CD4-positive, CD25-positive, alpha-beta regulatory T cell (primary cell): ENCODE measurements around the gene HLF. TPM values are rescaled to one million over a fixed set of nuclear protein-coding genes. Genes with fewer than 3 reads are reported as not detected.

Experiments used
- ATAC-seq, 2 donors: fragments of 150-1000 bp; cut with Tn5 transposase; one replicate each; pipeline ENCODE4 v1.10.0; 2021; ENCODE audit warnings: low read depth in 2 of 2, moderate number of reproducible peaks in 2 of 2, moderate library complexity in 1 of 2
- DNase-seq, 3 donors: peaks; one replicate each; pipeline versions ENCODE4 v3.0.0 to v3.0.0-alpha.2; 2012 to 2022; ENCODE audit warnings: mixed read lengths in 1 of 3
- H3K27ac ChIP-seq: one replicate; pipeline ENCODE4 v1.7.0; 2013; ENCODE audit warnings: mild to moderate bottlenecking, low read length; ENCODE audit not compliant: insufficient read depth, poor library complexity, severe bottlenecking
- H3K27me3 ChIP-seq: one replicate; pipeline ENCODE4 v1.7.0; 2013; ENCODE audit warnings: low read length; ENCODE audit not compliant: control insufficient read depth, insufficient read depth
- H3K36me3 ChIP-seq: one replicate; pipeline ENCODE4 v1.7.0; 2013; ENCODE audit warnings: mild to moderate bottlenecking, low read length, moderate library complexity; ENCODE audit not compliant: control insufficient read depth, insufficient read depth
- H3K4me1 ChIP-seq: 2 replicates; pipeline ENCODE4 v1.7.0; 2013; ENCODE audit warnings: mild to moderate bottlenecking, low read length; ENCODE audit not compliant: insufficient read depth, control insufficient read depth, poor library complexity, severe bottlenecking
- H3K4me3 ChIP-seq: one replicate; pipeline ENCODE4 v1.7.0; 2013; ENCODE audit warnings: low read depth, mild to moderate bottlenecking, low read length, moderate library complexity
- H3K9me3 ChIP-seq, 2 experiments: 1 replicate in 1 of 2; 2 replicates in 1 of 2; pipeline ENCODE4 v1.7.0; 2013; ENCODE audit warnings: low read length in 2 of 2, mild to moderate bottlenecking in 1 of 2, moderate library complexity in 1 of 2; ENCODE audit not compliant: control insufficient read depth in 2 of 2
- H3K27ac Mint-ChIP-seq, 3 donors: one replicate each; pipeline ENCODE4 v1.8.0; 2020 to 2022; ENCODE audit warnings: mild to moderate bottlenecking in 3 of 3, mixed read lengths in 3 of 3, moderate library complexity in 2 of 3
- H3K27me3 Mint-ChIP-seq: one replicate; pipeline ENCODE4 v1.8.0; 2022; ENCODE audit warnings: mild to moderate bottlenecking, mixed read lengths
- H3K36me3 Mint-ChIP-seq: one replicate; pipeline ENCODE4 v1.8.0; 2020; ENCODE audit warnings: mixed read lengths
- H3K4me1 Mint-ChIP-seq, 4 donors: one replicate each; pipeline ENCODE4 v1.8.0; 2020 to 2022; ENCODE audit warnings: mixed read lengths in 4 of 4, mild to moderate bottlenecking in 1 of 4
- H3K4me3 Mint-ChIP-seq, 4 donors: one replicate each; pipeline ENCODE4 v1.8.0; 2020 to 2022; ENCODE audit warnings: mild to moderate bottlenecking in 4 of 4, mixed read lengths in 4 of 4, moderate library complexity in 3 of 4
- H3K9me3 Mint-ChIP-seq, 7 donors: one replicate each; pipeline ENCODE4 v1.8.0; 2020 to 2022; ENCODE audit warnings: mixed read lengths in 7 of 7, mild to moderate bottlenecking in 3 of 7, moderate library complexity in 2 of 7
- polyA plus RNA-seq, 4 donors: library from polyadenylated mRNA; unstranded; fragments of 300-500 nt; fragmentation: Illumina TruSeq; gene quantifications; one replicate each; pipeline ENCODE4 v1.2.3, GENCODE V29; 2021
- total RNA-seq: library from RNA; stranded (reverse); gene quantifications from one replicate; pipeline ENCODE4 v1.2.3, GENCODE V29; 2022

The HLF gene
- total and polyA plus RNA-seq, 5 donors from 2014 or later = 0.28 to 2.1 (median 0.66) TPM

DNA sequence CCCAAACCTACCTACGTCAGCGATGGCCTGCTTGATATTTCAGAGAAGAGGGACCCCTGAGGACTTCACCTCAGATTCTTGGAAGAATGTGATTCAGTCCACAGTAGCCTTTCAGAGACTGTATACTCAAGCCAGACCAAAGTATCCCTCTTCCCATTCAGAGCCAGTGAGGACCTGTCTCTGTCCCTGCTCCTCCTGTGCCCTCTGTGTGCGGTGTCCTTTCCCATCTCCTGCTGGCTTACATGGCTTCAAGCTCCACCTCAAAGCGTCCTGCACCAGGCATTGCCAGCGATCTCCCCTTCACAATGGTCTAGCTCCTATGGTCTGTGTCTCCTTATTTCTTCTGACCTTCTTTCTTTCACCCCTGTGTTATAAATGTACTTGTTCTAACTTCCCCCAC, 39.5 kb upstream of the HLF start:
- H3K4me3 Mint-ChIP-seq = no peak overlapping the region
- ATAC-seq = no peak
- H3K36me3 Mint-ChIP-seq = no peaks in the 10 kb centered on the region
- no peaks in the 10 kb centered on the region for H3K36me3 ChIP-seq
- H3K9me3 ChIP-seq = no peaks in the 10 kb centered on the region
- peaks cover 5% of the 10 kb centered on the region for H3K27me3 ChIP-seq
- H3K27ac ChIP-seq = no peak overlapping the region
- no peak overlapping the region for H3K27ac Mint-ChIP-seq
- DNase-seq = no peak
- no peaks in the 10 kb centered on the region for H3K9me3 Mint-ChIP-seq
- H3K4me1 Mint-ChIP-seq = peaks cover 0 to 2% (median 0%) of the 10 kb centered on the region in 4 donors
- H3K4me1 ChIP-seq = no peaks in the 10 kb centered on the region
- no peak overlapping the region for H3K4me3 ChIP-seq
- peaks cover 2% of the 10 kb centered on the region for H3K27me3 Mint-ChIP-seq

DNA sequence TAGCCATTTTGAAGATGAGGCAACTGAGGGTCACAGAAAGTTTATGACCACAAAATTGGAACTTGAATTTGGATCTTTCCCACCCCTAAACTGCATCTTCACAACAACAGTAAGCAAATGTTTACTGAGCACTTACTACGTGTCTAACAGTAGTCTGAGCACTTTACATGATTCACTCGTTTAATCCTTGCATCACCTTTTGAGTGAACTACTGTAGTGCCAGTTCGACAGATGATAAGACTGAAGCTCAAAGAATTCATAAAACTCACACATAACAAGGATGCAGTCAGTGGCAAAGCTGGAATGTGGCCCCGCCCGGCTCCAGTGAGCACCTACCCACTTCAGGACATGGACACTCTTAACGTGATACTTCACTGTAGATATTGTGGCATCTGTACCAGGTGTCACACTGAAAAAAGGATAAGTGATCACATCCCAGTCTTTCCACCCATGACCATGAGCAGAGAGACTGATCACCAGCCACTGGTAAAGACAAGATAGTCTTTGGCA, 36.0 kb upstream of the HLF start:
- H3K27me3 ChIP-seq = peaks cover 3% of the 10 kb centered on the region
- no peak overlapping the region for H3K27ac ChIP-seq
- Mint-ChIP-seq H3K27me3 (peaks cover 5% of the 10 kb centered on the region), H3K9me3 (peaks cover 0 to 2% (median 0%) of the 10 kb centered on the region in 7 donors), H3K4me3 (no peak overlapping the region), H3K36me3 (no peaks in the 10 kb centered on the region), H3K27ac (no peak overlapping the region), H3K4me1 (peaks cover 0 to 2% (median 0%) of the 10 kb centered on the region in 4 donors)
- DNase-seq = no peak
- H3K4me1 ChIP-seq = no peaks in the 10 kb centered on the region
- no peak overlapping the region for H3K4me3 ChIP-seq
- no peaks in the 10 kb centered on the region for H3K36me3 ChIP-seq
- ATAC-seq = no peak
- H3K9me3 ChIP-seq = no peaks in the 10 kb centered on the region

DNA sequence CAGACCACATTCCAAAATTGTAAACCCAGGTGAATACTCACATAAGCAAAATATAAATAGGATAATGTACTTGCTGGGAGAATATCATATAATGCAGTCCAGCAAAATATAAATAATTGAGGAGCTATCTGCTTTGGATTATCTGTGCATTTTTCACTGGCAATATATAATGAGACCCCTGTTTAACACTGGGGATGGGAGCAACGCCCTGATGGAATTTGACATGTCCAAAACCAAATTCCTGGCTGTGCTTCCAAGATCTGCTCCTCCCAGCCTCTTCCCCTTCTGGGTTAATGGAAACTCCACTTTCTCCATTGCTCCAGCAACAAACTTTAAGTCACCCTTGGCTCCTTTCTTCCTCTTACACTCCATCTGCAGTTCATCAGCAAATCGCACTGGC, 35.5 kb upstream of the HLF start:
- H3K27ac ChIP-seq = no peak overlapping the region
- peaks cover 0 to 2% (median under 1%) of the 10 kb centered on the region in 4 donors for H3K4me1 Mint-ChIP-seq
- H3K4me3 ChIP-seq = no peak overlapping the region
- H3K4me3 Mint-ChIP-seq = no peak overlapping the region
- DNase-seq (no peak), ATAC-seq (no peak)
- H3K36me3 ChIP-seq = no peaks in the 10 kb centered on the region
- no peaks in the 10 kb centered on the region for H3K4me1 ChIP-seq
- no peaks in the 10 kb centered on the region for H3K36me3 Mint-ChIP-seq
- H3K27me3 ChIP-seq = peaks cover 3% of the 10 kb centered on the region
- peaks cover 0 to 2% (median 0%) of the 10 kb centered on the region in 7 donors for H3K9me3 Mint-ChIP-seq
- no peak overlapping the region for H3K27ac Mint-ChIP-seq
- H3K9me3 ChIP-seq = no peaks in the 10 kb centered on the region
- peaks cover 5% of the 10 kb centered on the region for H3K27me3 Mint-ChIP-seq

DNA sequence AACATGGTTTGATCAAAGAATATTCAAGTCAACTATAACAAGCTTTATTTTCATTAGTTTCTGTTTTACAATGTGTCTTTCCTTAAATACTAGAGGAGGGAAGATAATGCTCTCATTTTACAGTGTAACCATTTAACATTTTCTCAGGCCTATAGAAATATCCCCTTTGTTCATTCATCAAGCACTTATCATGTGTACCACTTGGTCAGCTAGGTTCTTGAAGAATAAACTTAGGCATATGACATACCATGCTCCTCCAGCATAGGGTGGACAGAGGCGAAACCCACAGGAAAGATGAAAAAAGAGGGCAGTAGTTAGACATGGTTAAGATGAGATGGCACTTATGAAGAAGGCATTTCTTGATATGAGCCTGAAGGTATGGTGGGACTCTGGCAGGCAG, 34.0 kb upstream of the HLF start:
- H3K36me3 Mint-ChIP-seq = no peaks in the 10 kb centered on the region
- H3K27ac ChIP-seq = no peak overlapping the region
- no peak overlapping the region for H3K4me3 ChIP-seq
- peaks cover 0 to 2% (median 0%) of the 10 kb centered on the region in 7 donors for H3K9me3 Mint-ChIP-seq
- H3K4me3 Mint-ChIP-seq = no peak overlapping the region
- peaks cover 5% of the 10 kb centered on the region for H3K27me3 Mint-ChIP-seq
- ATAC-seq (no peak), DNase-seq (no peak)
- H3K27me3 ChIP-seq = no peaks in the 10 kb centered on the region
- H3K36me3 ChIP-seq = no peaks in the 10 kb centered on the region
- H3K4me1 Mint-ChIP-seq = peaks cover 0 to 4% (median 1%) of the 10 kb centered on the region in 4 donors
- no peaks in the 10 kb centered on the region for H3K9me3 ChIP-seq
- no peaks in the 10 kb centered on the region for H3K4me1 ChIP-seq
- peak overlapping the region in 1 of 3 donors; percentile 11 for H3K27ac Mint-ChIP-seq

DNA sequence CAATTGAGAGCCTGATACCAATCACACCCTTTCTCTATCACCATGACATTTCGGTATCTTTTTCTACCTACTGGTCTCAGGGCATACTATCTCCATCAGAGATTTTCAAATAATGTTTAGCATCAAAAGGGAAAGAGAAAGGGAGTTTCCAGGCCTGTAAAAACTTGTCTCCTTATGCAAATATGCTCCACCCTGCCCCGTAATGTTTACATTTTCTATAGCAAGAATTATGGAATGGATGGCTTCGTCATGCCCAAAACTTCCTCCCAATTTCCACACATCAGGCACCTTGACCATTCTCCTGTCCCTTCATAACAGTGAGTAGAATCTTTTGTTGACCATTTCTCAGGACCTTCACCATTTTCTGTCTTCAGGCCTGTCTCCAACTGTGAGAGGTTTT, 30.9 kb upstream of the HLF start:
- Mint-ChIP-seq H3K4me3 (no peak overlapping the region), H3K27ac (peak overlapping the region in 1 of 3 donors; percentile 5), H3K4me1 (peaks cover 12 to 19% (median 18%) of the 10 kb centered on the region in 4 donors), H3K36me3 (no peaks in the 10 kb centered on the region), H3K9me3 (peaks cover 0 to 2% (median 0%) of the 10 kb centered on the region in 7 donors), H3K27me3 (peaks cover 5% of the 10 kb centered on the region)
- ATAC-seq (no peak), DNase-seq (peak in 1 of 3 donors; percentile 3)
- H3K4me1 ChIP-seq = peaks cover 21% of the 10 kb centered on the region
- no peaks in the 10 kb centered on the region for H3K36me3 ChIP-seq
- no peak overlapping the region for H3K4me3 ChIP-seq
- H3K27me3 ChIP-seq = no peaks in the 10 kb centered on the region
- H3K9me3 ChIP-seq = no peaks in the 10 kb centered on the region
- no peak overlapping the region for H3K27ac ChIP-seq

DNA sequence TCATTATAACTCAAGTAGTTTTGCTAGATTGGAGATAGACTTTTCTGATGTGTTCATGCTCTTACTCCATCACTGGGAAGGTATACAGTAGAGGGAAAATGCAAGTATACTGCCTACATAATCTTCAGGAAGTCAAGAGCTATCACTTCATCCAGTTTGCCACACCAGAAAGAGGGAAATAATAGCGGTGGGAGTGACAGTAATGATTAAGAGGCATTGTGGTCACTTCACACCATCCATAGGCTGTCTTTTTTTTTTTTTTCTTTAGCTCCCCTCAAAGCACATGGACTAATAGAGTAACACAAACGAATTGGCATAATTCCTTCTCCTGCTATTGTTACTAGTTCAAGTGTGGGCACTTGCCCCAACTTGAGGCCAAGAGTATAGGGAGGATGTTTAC, 28.4 kb upstream of the HLF start:
- no peaks in the 10 kb centered on the region for H3K27me3 ChIP-seq
- no peak overlapping the region for H3K4me3 ChIP-seq
- H3K4me3 Mint-ChIP-seq = peak overlapping the region in 2 of 4 donors; percentile 3 to 17
- no peak for DNase-seq
- H3K4me1 Mint-ChIP-seq = peaks cover 12 to 20% (median 19%) of the 10 kb centered on the region in 4 donors
- peaks cover 24% of the 10 kb centered on the region for H3K4me1 ChIP-seq
- no peaks in the 10 kb centered on the region for H3K9me3 ChIP-seq
- H3K9me3 Mint-ChIP-seq = peaks cover 0 to 3% (median 0%) of the 10 kb centered on the region in 7 donors
- H3K27ac Mint-ChIP-seq = peak overlapping the region in 1 of 3 donors; percentile 76
- peaks cover 4% of the 10 kb centered on the region for H3K27me3 Mint-ChIP-seq
- H3K27ac ChIP-seq = peak overlapping the region; percentile 19
- ATAC-seq = no peak
- no peaks in the 10 kb centered on the region for H3K36me3 ChIP-seq
- no peaks in the 10 kb centered on the region for H3K36me3 Mint-ChIP-seq

DNA sequence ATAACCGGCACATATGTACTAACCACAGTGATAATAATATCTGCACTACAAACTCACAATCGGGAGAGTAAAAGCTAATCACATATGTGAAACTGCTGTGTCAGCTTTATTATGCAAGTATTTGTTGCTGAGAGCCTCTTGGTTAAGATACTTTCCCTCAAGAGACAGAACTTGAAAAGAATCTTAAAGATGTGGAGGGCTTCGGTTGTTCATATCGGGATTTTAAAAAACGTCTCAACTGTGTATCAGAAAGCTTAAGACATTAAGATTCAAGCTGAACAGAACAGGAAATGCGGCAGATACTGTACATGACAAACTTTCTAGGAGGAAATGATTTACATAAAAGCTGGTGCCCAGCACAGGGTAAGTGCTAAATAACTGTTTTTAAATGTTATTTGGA, 27.5 kb upstream of the HLF start:
- H3K4me3 ChIP-seq = peak overlapping the region; percentile 76
- Mint-ChIP-seq H3K9me3 (peaks cover 0 to 7% (median 1%) of the 10 kb centered on the region in 7 donors), H3K27me3 (peaks cover 8% of the 10 kb centered on the region), H3K4me3 (peak overlapping the region; percentile 72 to 90 (median 84)), H3K4me1 (peaks cover 12 to 20% (median 19%) of the 10 kb centered on the region in 4 donors), H3K36me3 (no peaks in the 10 kb centered on the region), H3K27ac (peak overlapping the region; percentile 19 to 83 (median 52))
- ATAC-seq (peak in 1 of 2 donors; percentile 38), DNase-seq (peak in 2 of 3 donors; percentile 29 to 65)
- peaks cover 24% of the 10 kb centered on the region for H3K4me1 ChIP-seq
- H3K36me3 ChIP-seq = no peaks in the 10 kb centered on the region
- H3K27ac ChIP-seq = peak overlapping the region; percentile 73
- peaks cover 1% of the 10 kb centered on the region for H3K27me3 ChIP-seq
- no peaks in the 10 kb centered on the region for H3K9me3 ChIP-seq

DNA sequence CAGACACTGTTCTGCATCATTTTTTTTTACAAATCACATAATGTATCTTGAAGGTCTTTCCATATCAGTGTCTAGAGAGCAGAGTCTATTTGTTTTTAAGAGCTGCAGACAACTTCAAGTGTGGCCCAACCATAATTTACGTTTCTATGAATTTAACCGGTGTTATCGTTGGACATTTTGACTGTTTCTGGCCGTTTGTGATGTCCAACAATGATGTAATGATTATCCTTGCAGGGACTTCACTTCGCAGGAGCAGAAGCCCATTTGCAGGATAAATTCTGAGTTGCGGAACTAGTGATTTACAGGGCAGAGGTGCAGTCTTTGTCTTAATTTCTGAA, 26.9 kb upstream of the HLF start:
- H3K27ac Mint-ChIP-seq = peak overlapping the region in 2 of 3 donors; percentile 19 to 65
- DNase-seq = no peak

More for the DNA sequence above, 26.9 kb upstream of the HLF start:
- Mint-ChIP-seq H3K36me3 (no peaks in the 10 kb centered on the region), H3K4me3 (peak overlapping the region; percentile 72 to 90 (median 84)), H3K4me1 (peaks cover 12 to 20% (median 19%) of the 10 kb centered on the region in 4 donors), H3K27me3 (peaks cover 12% of the 10 kb centered on the region), H3K9me3 (peaks cover 0 to 7% (median 1%) of the 10 kb centered on the region in 7 donors)
- peak overlapping the region; percentile 73 for H3K27ac ChIP-seq
- no peaks in the 10 kb centered on the region for H3K36me3 ChIP-seq
- H3K27me3 ChIP-seq = peaks cover 1% of the 10 kb centered on the region
- H3K4me3 ChIP-seq = peak overlapping the region; percentile 76
- peaks cover 24% of the 10 kb centered on the region for H3K4me1 ChIP-seq
- H3K9me3 ChIP-seq = no peaks in the 10 kb centered on the region
- no peak for ATAC-seq
